ENCODE data around the gene APRT.

DNA sequence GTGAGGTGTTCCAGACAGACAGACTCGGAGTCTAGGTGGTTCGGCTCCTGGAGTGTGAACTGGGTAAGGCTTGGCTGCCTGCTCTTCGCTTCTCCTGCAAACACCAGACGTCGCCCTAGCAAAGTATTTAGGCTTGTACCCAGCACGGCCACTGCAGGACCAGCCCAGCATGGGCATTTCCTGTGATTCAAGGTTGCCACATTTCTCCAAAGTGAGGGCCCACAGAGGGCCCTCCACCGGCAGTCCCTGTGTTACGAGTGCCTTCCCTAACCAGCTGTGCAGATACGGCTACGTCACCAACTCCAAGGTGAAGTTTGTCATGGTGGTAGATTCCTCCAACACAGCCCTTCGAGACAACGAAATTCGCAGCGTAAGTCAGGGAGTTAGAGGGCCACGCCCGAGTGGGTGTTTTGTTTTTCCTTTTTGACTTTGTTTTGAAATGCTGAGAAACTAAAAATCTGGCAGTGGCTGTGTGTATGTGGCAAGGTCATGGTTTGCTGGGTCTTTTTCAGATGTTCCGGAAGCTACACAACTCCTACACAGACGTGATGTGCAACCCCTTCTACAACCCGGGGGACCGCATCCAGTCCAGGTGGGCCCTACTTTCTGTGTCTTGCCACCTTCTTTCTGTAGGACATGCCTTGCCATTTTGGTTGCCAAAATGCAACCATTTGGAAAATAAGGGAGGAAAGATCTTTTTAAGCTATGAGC lies 47.8 kb upstream of the APRT start:
- TF ChIP-seq GATA2 (IDR thresholded peaks at IDR 0.05; ENCODE audit: low read depth, low read length) (no peak), GATA3 (IDR thresholded peaks at IDR 0.05; ENCODE audit: low read depth, low read length) (no peak)

Data from SH-SY5Y (cell line).